Neural cell (in vitro differentiated cells): ENCODE data around the gene RSPRY1.

Source experiments
- EP300 ChIP-seq: fragments of 450-650 bp; conservative IDR thresholded peaks from 2 replicates; pipeline ENCODE4 v1.6.1; 2014; ENCODE audit warnings: antibody characterized with exemption, mild to moderate bottlenecking, moderate library complexity; ENCODE audit not compliant: poor library complexity, severe bottlenecking
- MXI1 ChIP-seq: fragments of 450-650 bp; conservative IDR thresholded peaks from 2 replicates; pipeline ENCODE4 v1.6.1; 2014; ENCODE audit warnings: antibody characterized with exemption, mild to moderate bottlenecking; ENCODE audit not compliant: poor library complexity, severe bottlenecking
- POLR2AphosphoS5 ChIP-seq: IDR thresholded peaks from 2 replicates; pipeline ENCODE4 v1.6.1; 2012
- SMC3 ChIP-seq: fragments of 450-650 bp; conservative IDR thresholded peaks from 2 replicates; pipeline ENCODE4 v1.6.1; 2014; ENCODE audit warnings: antibody characterized with exemption, mild to moderate bottlenecking, moderate library complexity; ENCODE audit not compliant: poor library complexity
- TF ChIP-seq, protein P1 (sequence below): fragments of 450-650 bp; IDR thresholded peaks from 2 replicates; pipeline ENCODE4 v1.5.1; 2014; ENCODE audit warnings: antibody characterized with exemption, mild to moderate bottlenecking, moderate library complexity; ENCODE audit not compliant: poor library complexity, severe bottlenecking
- TF ChIP-seq, protein P2 (sequence below): IDR thresholded peaks from 2 replicates; pipeline ENCODE4 v1.6.1; 2012; ENCODE audit warnings: borderline replicate concordance

DNA sequence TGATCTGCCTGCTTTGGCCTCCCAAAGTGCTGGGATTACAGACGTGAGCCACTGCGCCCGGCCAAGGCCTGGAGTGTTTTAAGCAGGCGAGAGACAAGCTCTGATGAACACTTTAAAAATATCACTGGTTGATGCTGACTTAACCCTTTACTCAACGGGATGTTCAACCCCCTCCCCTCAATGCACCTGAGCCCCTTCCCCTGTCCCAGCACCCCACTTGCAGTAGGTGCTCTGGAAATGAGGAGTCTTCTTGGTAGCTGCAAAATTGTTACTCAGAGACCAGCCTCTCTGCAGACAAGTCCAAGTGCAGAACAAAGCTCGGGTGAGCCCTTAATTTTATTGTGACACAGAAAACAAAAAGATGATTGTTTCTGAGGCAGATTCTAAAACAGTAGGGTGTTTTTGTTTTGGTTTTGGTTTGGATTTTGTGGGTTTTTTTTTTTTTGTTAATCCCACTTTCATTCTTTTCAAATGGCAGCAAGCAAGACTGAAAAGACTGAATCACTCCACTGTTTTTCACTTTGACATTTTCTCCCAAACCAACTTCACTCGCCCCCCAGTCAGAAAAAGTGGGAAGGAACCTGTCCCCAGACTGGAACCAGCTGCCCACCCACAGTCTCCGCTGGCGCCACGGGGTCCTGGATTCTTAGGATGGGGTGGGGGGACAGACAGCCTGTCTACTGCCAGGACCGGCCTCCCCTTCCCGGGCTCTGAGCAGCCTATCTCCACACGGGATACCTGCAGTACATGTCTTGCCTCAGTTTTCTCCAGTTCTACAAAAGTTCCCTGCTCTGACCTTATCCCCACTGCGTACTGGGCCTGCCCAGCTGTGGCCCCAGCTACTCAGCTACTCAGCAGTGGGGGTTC lies 103.5 kb downstream of the RSPRY1 start:
- no peak for TF ChIP-seq EP300
- TF ChIP-seq, protein P1, sequence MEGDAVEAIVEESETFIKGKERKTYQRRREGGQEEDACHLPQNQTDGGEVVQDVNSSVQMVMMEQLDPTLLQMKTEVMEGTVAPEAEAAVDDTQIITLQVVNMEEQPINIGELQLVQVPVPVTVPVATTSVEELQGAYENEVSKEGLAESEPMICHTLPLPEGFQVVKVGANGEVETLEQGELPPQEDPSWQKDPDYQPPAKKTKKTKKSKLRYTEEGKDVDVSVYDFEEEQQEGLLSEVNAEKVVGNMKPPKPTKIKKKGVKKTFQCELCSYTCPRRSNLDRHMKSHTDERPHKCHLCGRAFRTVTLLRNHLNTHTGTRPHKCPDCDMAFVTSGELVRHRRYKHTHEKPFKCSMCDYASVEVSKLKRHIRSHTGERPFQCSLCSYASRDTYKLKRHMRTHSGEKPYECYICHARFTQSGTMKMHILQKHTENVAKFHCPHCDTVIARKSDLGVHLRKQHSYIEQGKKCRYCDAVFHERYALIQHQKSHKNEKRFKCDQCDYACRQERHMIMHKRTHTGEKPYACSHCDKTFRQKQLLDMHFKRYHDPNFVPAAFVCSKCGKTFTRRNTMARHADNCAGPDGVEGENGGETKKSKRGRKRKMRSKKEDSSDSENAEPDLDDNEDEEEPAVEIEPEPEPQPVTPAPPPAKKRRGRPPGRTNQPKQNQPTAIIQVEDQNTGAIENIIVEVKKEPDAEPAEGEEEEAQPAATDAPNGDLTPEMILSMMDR = no peak
- no peak for TF ChIP-seq SMC3
- TF ChIP-seq MXI1 = no peak
- TF ChIP-seq, protein P2, sequence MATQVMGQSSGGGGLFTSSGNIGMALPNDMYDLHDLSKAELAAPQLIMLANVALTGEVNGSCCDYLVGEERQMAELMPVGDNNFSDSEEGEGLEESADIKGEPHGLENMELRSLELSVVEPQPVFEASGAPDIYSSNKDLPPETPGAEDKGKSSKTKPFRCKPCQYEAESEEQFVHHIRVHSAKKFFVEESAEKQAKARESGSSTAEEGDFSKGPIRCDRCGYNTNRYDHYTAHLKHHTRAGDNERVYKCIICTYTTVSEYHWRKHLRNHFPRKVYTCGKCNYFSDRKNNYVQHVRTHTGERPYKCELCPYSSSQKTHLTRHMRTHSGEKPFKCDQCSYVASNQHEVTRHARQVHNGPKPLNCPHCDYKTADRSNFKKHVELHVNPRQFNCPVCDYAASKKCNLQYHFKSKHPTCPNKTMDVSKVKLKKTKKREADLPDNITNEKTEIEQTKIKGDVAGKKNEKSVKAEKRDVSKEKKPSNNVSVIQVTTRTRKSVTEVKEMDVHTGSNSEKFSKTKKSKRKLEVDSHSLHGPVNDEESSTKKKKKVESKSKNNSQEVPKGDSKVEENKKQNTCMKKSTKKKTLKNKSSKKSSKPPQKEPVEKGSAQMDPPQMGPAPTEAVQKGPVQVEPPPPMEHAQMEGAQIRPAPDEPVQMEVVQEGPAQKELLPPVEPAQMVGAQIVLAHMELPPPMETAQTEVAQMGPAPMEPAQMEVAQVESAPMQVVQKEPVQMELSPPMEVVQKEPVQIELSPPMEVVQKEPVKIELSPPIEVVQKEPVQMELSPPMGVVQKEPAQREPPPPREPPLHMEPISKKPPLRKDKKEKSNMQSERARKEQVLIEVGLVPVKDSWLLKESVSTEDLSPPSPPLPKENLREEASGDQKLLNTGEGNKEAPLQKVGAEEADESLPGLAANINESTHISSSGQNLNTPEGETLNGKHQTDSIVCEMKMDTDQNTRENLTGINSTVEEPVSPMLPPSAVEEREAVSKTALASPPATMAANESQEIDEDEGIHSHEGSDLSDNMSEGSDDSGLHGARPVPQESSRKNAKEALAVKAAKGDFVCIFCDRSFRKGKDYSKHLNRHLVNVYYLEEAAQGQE = no peak
- TF ChIP-seq POLR2AphosphoS5 = no peak
